ENCODE data around the gene TMBIM6.
"Not testable (repeated sequence)": the region's sequence is repeated elsewhere in the genome, so short reads cannot be mapped to it uniquely, and the experiment has no call there.

The TMBIM6 gene

DNA sequence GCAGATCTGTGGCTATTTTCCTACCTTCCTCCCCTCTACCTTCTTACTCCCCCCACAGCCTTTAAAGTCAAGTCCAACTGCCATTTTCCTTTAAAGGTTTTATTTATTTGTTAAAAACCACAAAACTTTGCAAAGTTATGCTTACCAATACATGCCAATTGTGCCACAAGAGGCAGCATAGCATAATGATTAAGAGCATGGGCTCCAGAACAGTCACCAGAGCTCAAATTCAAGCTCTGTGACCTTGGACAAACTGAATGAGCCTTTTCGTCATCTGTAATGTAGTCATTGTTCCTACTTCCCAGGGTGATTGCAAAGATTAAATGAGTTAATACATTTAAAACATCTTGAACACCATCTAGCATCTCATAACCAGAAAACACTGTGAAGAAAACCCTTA, 21.1 kb upstream of the TMBIM6 start:
- in situ Hi-C loops (cut with MboI; ENCODE audit: low pct_unique_long_range_greater_than_20kb, low sequenced_read_pairs) = no loop called here
- no peak for DNase-seq

DNA sequence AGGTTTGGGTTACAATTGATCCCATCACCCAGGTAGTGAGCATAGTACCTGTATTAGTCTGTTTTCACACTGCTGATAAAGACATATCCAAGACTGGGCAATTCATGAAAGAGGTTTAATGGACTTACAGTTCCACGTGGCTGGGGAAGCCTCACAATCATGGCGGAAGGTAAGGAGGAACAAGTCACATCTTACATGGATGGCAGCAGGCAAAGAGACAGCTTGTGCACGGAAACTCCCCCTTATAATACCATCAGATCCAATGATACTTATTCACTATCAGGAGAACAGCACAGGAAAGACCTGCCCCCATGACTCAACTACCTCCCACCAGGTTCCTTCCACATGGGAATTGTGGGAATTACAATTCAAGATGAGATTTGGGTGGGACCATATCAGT, 20.0 kb upstream of the TMBIM6 start:
- DNase-seq; in situ Hi-C loops (cut with MboI; ENCODE audit: low pct_unique_long_range_greater_than_20kb, low sequenced_read_pairs): not testable (repeated sequence)

DNA sequence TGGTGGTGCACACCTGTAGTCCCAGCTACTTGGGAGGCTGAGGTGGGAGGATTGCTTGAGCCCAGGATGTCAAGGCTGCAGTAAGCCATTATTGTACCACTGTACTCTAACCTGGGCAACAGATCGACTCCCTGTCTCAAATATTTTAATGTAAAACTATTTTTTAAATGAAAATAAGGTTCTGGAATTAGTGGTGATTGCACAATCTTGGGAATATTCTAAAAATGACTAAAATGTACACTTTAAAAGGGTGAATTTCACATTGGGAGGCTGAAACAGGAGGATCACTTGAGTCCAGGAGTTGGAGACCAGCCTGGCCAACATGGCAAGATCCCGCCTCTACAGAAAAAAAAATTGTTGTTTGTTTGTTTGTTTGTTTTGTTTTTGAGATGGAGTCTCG, 12.9 kb upstream of the TMBIM6 start:
- in situ Hi-C loops (cut with MboI; ENCODE audit: low pct_unique_long_range_greater_than_20kb, low sequenced_read_pairs) = no loop called here
- DNase-seq = no peak

DNA sequence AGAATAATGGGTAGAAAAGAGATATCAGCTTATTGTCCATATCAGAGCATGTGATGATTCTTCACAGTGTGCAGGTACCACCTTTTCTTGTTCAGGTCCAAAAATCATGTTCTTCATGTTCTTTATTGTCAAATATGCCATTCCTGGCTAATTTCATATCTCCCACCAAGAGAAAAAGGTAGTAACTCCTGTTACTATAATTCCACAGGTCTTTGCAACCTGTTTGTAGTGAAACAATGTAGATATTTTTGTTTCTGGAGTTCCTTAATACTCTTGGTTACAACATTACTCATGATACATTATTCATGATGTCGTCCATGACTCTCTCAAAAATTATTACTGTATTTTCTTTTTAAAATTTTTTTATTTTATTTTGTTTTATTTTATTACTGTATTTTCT, 11.3 kb upstream of the TMBIM6 start:
- DNase-seq = no peak
- in situ Hi-C loops (cut with MboI; ENCODE audit: low pct_unique_long_range_greater_than_20kb, low sequenced_read_pairs) = no loop called here

DNA sequence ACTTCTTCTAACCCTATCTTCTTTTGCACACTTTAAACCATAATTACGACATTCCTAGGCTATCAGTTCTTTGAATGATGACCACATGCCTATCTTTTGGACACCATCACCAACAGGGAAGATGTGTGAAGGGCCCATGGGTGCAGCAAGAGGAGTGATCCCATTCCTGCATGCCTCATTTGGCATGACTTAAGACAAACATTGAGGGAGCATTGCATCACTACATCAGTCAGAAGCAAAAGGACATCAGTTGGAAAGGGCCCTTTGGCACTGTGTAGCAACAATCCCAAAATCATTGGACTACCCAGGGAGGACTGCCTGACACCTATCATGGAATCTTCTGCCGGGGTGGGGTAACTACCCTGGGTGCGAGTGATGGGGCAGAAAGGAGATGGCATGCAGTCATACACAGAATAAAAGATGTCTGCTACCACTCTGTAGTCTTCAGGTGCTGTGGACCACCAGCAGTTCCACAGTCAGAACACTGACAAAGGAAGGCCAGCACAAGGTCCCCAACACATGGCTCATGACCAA, 10.7 kb upstream of the TMBIM6 start:
- DNase-seq = no peak
- in situ Hi-C loops (cut with MboI; ENCODE audit: low pct_unique_long_range_greater_than_20kb, low sequenced_read_pairs) = no loop called here

DNA sequence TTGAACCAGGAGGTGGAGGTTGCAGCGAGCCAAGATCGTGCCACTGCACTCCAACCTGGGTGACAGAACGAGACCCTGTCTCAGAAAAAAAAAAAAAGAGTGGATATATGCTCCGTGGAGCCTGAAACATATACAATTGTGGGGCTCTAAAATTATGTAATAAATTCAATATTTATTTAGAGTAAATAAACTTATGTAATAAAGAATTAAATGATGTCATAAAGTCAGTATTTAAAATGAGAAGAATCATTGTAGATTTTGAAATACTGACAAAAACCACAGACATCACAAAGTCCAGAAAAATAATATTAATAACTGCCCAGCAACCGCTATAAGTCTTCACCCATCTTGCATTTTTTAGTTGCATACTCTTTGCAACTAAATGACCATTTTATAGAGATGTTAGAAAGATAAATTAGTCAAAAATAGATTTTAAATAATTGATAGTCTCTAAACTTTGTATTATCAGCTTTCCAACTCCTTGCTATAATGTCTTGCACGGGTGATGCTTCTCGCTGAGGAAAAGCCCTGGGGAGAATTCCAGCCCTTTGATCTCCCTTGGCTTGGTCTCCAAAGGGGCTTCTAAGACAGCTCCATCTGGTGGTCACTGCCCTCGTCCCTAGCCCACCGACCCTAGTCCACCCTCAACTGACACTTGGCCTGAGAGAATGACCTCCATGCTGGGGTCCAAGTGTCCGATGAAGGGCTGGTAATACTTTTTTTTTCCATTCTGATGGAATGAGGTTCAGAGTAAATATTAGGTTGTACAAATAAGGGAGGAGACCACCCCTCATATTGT, 7.9 kb upstream of the TMBIM6 start:
- no peak for DNase-seq
- in situ Hi-C loops (cut with MboI; ENCODE audit: low pct_unique_long_range_greater_than_20kb, low sequenced_read_pairs) = no loop called here

DNA sequence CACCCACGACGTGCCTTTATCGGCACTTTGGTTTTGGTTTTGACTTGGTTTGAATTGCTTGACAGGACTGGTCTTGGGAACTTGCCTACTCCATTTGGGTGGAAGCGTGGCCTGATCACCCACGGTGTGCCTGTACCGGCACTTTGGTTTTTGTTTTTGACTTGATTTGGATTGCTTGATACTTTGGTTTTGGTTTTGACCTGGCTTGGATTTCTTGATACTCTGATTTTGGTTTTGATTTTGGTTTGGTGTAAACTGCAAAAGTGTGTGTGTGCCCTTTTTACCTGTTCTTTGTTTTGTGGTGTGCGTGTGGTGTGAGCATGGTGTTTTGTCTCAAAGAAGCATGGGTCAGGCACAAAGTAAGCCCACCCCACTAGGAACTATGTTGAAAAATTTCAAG, 6.5 kb upstream of the TMBIM6 start:
- in situ Hi-C loops (cut with MboI; ENCODE audit: low pct_unique_long_range_greater_than_20kb, low sequenced_read_pairs) = not testable (repeated sequence)

DNA sequence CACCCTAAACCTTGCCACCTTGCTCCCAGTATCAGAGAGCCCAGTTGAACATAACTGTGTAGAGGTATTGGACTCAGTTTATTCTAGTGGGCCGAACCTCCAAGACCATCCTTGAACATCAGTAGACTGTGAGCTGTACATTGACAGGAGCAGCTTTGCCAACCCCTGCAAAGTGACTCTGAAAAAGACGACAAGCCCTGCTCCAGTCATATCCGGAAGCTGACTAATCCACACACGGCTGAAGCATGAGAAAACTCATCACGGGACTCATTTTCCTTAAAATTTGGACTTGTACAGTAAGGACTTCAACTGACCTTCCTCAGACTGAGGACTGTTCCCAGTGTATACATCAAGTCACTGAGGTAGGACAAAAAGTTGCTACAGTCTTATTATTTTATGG, 2.6 kb upstream of the TMBIM6 start:
- in situ Hi-C loops (cut with MboI; ENCODE audit: low pct_unique_long_range_greater_than_20kb, low sequenced_read_pairs) = not testable (repeated sequence)
- peak; percentile 13 for DNase-seq

More for the DNA sequence above, 6.5 kb upstream of the TMBIM6 start:
- DNase-seq = not testable (repeated sequence)

DNA sequence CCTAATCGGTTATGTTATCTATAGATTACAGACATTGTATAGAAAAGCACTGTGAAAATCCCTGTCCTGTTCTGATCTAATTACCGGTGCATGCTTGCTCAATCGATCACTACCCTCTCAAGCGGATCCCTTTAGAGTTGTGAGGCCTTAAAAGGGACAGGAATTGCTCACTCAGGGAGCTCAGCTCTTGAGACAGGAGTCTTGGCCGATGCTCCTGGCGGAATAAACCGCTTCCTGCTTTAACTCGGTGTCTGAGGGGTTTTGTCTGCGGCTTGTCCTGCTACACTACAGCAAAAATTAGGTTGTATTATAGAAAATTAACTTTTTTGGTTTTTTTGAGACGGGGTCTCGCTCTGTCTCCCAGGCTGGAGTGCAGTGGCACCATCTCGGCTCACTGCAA, 1.1 kb upstream of the TMBIM6 start:
- in situ Hi-C loops (cut with MboI; ENCODE audit: low pct_unique_long_range_greater_than_20kb, low sequenced_read_pairs); DNase-seq: not testable (repeated sequence)

DNA sequence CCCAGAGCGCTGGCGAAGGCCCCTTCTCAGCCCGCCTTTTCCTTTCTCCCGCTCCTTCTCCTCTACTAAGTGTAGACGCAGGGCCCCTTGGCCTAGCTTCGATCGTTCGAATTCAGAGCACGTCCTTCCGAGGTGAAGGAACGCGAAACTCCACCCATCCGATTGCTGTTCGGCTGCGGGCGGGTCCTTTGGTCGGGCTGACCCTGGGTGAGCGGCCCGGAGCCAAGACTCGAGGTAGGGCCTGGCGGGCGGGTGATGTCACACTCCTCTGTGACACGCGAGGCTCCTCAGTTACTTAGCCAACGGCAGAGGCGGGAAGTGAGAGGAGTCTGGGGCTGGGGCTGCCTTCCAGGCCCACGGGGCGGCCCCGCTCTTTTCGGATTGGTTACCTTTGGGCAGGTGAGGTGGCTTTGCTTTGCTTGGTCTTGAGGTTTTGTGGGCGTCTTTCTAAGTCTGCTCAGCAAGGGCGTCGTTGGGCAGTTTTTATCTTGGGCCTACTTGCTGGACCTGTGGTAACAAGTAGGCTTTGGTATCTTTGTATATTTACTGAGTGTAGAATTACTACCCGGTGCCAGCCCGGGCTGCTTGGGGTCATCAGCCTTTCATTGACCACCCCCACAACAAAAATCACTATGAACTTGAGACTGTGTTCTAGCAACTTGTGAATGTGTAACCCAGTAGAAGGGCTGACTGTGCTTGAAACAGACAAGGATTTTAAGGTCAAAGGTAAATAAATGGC, 694 bp downstream of the TMBIM6 start:
- in situ Hi-C loops (cut with MboI; ENCODE audit: low pct_unique_long_range_greater_than_20kb, low sequenced_read_pairs) = no loop called here
- peak; percentile 90 for DNase-seq

DNA sequence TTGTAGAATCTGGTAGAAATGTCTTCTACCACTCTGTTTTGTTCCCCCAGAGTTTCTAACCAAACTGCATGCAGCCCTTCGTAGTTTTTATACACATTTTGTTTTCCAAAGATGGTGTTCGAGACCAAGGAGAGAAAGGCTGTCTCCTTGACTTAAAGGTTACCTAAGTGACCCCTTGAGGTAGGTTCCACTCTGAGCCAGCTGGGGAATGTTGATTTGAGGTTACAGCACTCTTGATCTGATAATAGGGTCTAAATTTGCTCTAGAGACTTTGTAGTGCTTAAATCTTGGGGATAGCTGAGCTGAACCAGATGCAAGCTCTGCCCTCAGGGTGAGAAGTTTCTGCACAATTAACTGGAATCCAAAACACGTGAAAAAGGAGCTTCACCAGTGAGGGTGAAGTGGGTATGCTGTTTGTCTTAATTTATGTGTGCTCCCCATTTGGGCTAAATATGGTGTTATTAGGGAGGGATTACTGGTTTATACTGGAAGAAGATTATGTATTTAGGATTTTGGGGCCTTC, 3.1 kb downstream of the TMBIM6 start:
- no peak for DNase-seq
- in situ Hi-C loops (cut with MboI; ENCODE audit: low pct_unique_long_range_greater_than_20kb, low sequenced_read_pairs) = no loop called here

DNA sequence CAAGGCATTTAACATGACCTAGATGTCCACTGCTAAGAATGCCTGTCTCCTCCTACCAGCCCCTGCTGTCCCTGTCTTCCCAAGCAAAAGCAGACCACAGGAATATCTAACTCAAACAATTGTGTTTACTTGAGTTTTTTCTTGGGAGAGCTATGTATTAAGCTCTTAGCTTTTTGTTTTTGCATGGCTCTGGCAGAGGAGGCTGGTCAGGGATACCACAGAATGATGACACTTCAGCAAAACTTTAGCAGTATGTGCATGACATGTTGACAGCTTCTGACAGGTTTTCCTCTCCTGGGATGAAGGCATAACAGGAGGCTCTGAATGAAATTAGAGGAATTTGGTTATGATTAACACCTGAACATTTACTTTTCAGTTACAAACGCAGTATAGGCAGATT, 6.9 kb downstream of the TMBIM6 start:
- DNase-seq = no peak
- in situ Hi-C loops (cut with MboI; ENCODE audit: low pct_unique_long_range_greater_than_20kb, low sequenced_read_pairs) = no loop called here

DNA sequence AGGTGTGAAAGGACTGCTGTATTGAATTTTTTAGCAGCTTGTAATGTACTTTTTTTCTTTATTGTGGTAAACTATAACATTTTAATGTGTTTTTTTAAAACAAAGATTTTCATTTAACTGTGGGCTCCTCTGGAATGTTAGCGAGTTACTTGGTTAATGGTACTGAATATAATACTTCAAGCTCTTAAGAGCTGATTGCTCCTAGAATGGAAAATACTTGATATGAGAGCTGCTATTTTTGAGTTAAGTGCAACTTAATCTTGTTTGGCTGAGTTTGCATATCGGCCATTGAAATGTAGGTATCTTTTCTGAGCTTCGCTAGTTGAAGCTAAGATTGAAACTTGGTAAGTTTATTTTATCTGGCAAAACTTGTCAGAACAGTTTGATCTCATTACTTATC, 7.4 kb downstream of the TMBIM6 start:
- in situ Hi-C loops (cut with MboI; ENCODE audit: low pct_unique_long_range_greater_than_20kb, low sequenced_read_pairs) = no loop called here
- no peak for DNase-seq

DNA sequence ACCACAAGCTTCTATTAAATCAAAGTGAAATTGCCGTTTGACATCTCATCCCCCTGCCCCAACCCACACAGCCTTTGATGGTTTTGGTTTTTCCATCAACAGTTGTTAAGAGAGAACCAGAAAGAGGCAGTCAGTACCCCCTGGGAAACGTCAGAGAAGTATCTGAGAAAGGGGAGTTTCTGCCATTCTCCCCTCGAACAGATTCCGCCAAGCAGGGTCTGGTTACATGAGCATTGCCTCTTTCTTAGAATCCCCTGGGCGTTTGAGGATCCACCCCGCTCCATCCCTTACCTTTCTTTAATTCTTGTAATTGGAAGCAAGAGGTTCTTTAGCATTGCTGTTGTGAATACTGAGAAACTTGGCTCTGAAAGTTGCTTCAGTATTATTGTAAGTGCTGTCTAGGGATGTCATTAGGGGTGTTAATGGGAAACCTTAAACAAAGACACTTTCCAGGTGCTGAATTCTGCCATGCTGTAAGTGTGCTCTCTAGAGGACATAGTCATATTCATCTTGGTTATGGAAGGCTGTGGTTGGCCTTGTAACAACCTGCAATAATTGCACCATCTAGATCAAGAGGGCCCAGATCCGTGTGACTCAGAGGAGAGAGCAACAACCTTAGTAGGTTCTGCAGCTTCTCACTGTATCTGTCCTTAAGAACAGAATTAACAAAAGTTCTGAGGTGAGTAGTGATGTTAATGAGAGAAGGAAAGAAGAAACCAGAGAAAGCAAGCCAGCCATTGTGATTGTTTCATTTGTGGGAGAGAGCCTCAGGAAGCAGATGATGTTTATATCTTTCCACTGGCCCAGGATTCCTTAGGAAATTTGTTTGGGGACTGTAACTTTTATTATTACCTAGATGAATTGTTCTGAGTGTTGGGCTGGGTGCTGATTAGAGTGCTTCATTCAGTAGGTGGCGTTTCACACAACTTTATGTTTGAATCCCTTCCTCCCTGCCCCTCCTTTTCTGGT, 9.0 kb downstream of the TMBIM6 start:
- in situ Hi-C loops (cut with MboI; ENCODE audit: low pct_unique_long_range_greater_than_20kb, low sequenced_read_pairs) = no loop called here
- peak; percentile 20 for DNase-seq

DNA sequence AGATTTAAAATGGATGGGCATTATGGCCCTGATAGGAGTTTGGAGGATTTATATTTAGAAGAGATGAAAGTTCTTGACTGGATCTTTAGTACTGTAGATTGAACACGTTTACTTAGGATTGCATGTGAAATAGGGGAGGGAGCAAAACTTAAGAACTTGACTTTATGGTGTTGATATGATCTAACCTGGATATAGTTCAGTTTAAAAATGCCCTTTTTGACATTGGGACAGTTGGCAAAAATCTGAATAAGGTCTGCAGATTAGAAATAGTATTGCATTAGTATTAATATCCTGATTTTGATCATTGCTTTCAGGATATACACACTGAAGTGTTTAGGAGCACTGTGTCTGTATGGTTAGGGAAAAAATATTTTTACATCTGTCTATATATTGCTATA, 9.6 kb downstream of the TMBIM6 start:
- in situ Hi-C loops (cut with MboI; ENCODE audit: low pct_unique_long_range_greater_than_20kb, low sequenced_read_pairs) = no loop called here
- DNase-seq = no peak

DNA sequence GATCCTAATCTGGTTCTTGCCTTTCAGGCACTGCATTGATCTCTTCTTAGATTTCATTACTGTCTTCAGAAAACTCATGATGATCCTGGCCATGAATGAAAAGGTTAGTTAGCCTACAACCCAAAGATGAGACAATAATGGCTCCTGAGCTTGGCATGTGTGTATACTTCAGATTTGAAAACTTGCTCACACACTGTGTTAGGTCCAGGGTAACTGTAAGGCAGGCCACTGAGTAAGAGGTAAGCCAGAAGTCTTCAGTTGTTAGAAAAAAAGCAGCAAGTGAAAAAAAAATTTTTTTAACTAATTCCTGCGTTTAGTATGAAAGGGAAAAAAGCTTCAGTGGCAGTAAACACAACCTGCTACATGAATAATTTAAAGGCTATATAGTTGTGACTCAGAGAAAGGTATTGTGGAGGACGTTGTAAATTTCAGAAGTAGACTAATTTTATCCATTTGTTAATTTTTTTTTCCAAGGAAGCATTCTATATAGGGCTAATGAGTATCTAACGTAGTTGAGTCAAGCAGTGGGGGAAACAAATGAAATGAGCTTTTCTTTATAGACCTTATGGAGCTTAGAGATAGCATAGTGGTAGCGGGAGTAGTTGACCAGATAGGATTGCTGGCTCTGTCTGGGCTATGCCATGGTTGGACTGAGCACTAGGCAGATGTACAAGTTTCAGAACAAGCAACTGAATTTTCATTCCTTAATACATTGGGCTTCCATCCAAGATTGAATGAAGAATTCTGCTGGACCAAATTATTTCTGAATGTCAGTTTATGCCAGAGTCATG, 20.5 kb downstream of the TMBIM6 start:
- DNase-seq = no peak
- in situ Hi-C loops (cut with MboI; ENCODE audit: low pct_unique_long_range_greater_than_20kb, low sequenced_read_pairs) = no loop called here

DNA sequence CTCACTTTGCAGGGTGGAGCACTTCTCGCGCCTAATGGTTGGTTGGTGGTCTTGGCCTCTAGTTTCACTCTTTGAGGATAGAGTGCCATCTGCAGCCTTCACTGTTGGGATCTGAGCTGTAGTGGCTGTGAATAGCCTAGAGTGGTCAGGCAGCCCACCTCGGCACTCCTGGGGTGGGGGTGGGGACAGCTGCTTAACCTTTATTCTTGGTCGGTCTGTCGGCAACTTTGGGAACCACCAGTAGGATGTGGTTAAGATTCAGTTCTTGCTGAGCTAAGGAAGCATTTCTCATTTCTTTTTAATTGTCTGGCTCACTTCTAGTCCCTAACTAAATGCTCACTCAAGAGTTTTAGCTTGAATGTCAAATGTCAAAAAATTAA, 21.1 kb downstream of the TMBIM6 start:
- no peak for DNase-seq
- in situ Hi-C loops (cut with MboI; ENCODE audit: low pct_unique_long_range_greater_than_20kb, low sequenced_read_pairs) = no loop called here

DNA sequence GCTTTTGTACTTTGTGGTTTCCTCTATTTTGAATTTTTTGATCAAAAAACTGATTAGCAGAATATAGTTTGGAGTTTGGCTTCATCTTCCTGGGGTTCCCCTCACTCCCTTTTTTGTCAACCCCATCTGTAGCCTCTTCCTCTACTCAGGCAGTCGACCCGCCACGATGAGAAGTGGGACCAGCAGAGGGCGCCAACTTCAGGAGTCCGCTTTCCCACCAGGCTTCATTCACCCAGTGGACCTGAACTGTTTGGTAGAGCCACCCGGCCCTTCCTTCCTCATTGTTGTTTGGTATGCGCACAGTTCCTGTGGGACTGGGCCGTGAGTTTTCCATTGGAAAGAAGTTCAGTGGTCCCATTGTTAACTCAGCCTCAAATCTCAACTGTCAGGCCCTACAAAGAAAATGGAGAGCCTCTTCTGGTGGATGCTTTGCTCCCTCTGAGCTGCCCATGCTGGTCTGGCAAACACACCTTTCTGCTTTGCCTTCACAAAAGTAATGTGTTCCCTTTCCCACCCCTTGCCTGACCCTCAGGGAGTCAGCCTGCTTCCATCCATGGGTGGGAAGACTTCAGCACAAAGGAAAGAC, 21.7 kb downstream of the TMBIM6 start:
- peak; percentile 85 for DNase-seq
- in situ Hi-C loops (cut with MboI; ENCODE audit: low pct_unique_long_range_greater_than_20kb, low sequenced_read_pairs) = no loop called here

Data from KBM-7 (cell line).